ACC112 (cell line): ENCODE data around the gene WDR43.
"Not testable (repeated sequence)": the region's sequence is repeated elsewhere in the genome, so short reads cannot be mapped to it uniquely, and the experiment has no call there.

Experiments
- H2AFZ ChIP-seq: fragments of 200-600 bp; sonication (generic); one replicate; pipeline ENCODE4 v1.6.0; 2017; ENCODE audit warnings: antibody characterized with exemption, low read length; ENCODE audit not compliant: unreplicated experiment
- H3K27ac ChIP-seq: fragments of 200-600 bp; sonication (generic); 2 replicates; pipeline ENCODE4 v1.5.1; 2014; ENCODE audit warnings: low read depth, mild to moderate bottlenecking, antibody characterized with exemption, low read length, moderate library complexity
- H3K27me3 ChIP-seq: fragments of 200-600 bp; sonication (generic); 2 replicates; pipeline ENCODE4 v1.6.1; 2014; ENCODE audit warnings: mild to moderate bottlenecking, antibody characterized with exemption, low read length, moderate library complexity, mixed read lengths; ENCODE audit not compliant: insufficient read depth
- H3K36me3 ChIP-seq: fragments of 200-600 bp; sonication (generic); 2 replicates; pipeline ENCODE4 v1.6.1; 2016; ENCODE audit warnings: mild to moderate bottlenecking, antibody characterized with exemption, low read length, moderate library complexity, mixed read lengths; ENCODE audit not compliant: insufficient read depth
- H3K4me1 ChIP-seq: fragments of 200-600 bp; sonication (generic); one replicate; pipeline ENCODE4 v1.6.1; 2016; ENCODE audit warnings: low read length, mixed read lengths; ENCODE audit not compliant: insufficient read depth, unreplicated experiment, control insufficient read depth
- H3K4me3 ChIP-seq: fragments of 200-600 bp; sonication (generic); 2 replicates; pipeline ENCODE4 v1.5.1; 2014; ENCODE audit warnings: mild to moderate bottlenecking, low read depth, low read length
- H3K79me2 ChIP-seq: fragments of 200-600 bp; sonication (generic); one replicate; pipeline ENCODE4 v1.6.0; 2016; ENCODE audit warnings: low read length; ENCODE audit not compliant: control insufficient read depth, unreplicated experiment, insufficient read depth

WDR43 gene

GRCh38 chr2:28960401-28960800 lies 65.9 kb downstream of the WDR43 start:
- H3K27ac ChIP-seq: no peak overlapping the region
- no peaks in the 10 kb centered on the region for H3K36me3 ChIP-seq
- no peak overlapping the region for H2AFZ ChIP-seq
- no peaks in the 10 kb centered on the region for H3K79me2 ChIP-seq
- peaks cover 4% of the 10 kb centered on the region for H3K4me1 ChIP-seq
- H3K4me3 ChIP-seq: no peak overlapping the region
- no peaks in the 10 kb centered on the region for H3K27me3 ChIP-seq

GRCh38 chr2:28962505-28962904 lies 68.0 kb downstream of the WDR43 start:
- H3K36me3 ChIP-seq: no peaks in the 10 kb centered on the region
- no peaks in the 10 kb centered on the region for H3K27me3 ChIP-seq

GRCh38 chr2:28970464-28971160 lies 76.1 kb downstream of the WDR43 start:
- Histone ChIP-seq H3K79me2 (no peaks in the 10 kb centered on the region), H3K27ac (no peak overlapping the region), H2AFZ (no peak overlapping the region), H3K27me3 (no peaks in the 10 kb centered on the region), H3K4me1 (no peaks in the 10 kb centered on the region), H3K4me3 (no peak overlapping the region), H3K36me3 (no peaks in the 10 kb centered on the region)

More at GRCh38 chr2:28962505-28962904, 68.0 kb downstream of the WDR43 start:
- no peak overlapping the region for H2AFZ ChIP-seq
- no peaks in the 10 kb centered on the region for H3K79me2 ChIP-seq
- H3K27ac ChIP-seq: no peak overlapping the region
- no peak overlapping the region for H3K4me3 ChIP-seq
- peaks cover 4% of the 10 kb centered on the region for H3K4me1 ChIP-seq

GRCh38 chr2:28972778-28973335 lies 78.4 kb downstream of the WDR43 start:
- Histone ChIP-seq H2AFZ (no peak overlapping the region), H3K4me3 (no peak overlapping the region)

GRCh38 chr2:28974252-28974651 lies 79.8 kb downstream of the WDR43 start:
- Histone ChIP-seq H3K27me3 (no peaks in the 10 kb centered on the region), H3K4me3 (no peak overlapping the region), H3K79me2 (no peaks in the 10 kb centered on the region), H3K4me1 (no peaks in the 10 kb centered on the region), H3K27ac (no peak overlapping the region), H2AFZ (no peak overlapping the region), H3K36me3 (no peaks in the 10 kb centered on the region)

More at GRCh38 chr2:28972778-28973335, 78.4 kb downstream of the WDR43 start:
- no peaks in the 10 kb centered on the region for H3K27me3 ChIP-seq
- H3K79me2 ChIP-seq: no peaks in the 10 kb centered on the region
- no peaks in the 10 kb centered on the region for H3K4me1 ChIP-seq
- H3K27ac ChIP-seq: no peak overlapping the region
- H3K36me3 ChIP-seq: no peaks in the 10 kb centered on the region

DNA sequence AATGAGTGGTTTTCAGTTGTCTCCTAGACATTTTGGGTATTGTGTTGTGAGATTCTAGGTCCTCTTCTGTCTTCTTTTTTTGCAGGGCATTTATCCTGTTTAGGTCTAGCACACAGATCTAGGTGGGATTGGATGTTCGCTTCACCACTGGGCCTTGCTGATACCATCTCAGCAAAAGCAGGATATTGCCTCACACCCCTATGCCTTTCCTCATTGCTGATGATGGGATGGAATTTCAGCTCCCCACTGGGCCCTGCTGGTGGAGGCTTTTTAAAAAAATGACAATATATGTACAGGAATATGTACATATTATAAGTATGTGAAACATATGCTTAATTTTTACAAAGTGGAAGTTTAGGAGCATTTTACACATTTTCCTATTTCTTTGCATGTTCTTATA lies 81.2 kb downstream of the WDR43 start:
- H3K4me1 ChIP-seq: no peaks in the 10 kb centered on the region
- no peaks in the 10 kb centered on the region for H3K36me3 ChIP-seq
- no peaks in the 10 kb centered on the region for H3K79me2 ChIP-seq
- no peaks in the 10 kb centered on the region for H3K27me3 ChIP-seq
- no peak overlapping the region for H3K27ac ChIP-seq
- no peak overlapping the region for H3K4me3 ChIP-seq
- H2AFZ ChIP-seq: no peak overlapping the region

DNA sequence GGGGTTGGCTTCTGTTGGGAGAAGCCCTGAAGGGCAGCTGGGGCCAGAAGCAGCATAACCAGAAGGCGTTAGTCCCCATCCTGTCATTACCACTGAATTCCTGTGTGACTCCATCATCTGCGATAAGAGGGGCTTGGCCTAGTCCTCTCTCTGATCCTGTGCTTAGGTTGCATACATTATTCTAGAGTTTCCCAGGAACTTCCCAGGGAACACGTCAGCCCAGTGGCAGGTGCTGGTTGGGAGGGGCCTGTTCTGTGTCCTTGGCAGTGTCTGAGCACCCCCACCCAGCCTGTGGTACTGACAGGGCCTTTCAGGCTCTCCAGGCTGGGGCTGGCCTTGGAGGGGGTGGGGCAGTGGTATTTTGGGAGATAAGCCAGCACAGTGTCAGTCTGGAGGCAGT lies 82.1 kb downstream of the WDR43 start:
- H3K27me3 ChIP-seq: no peaks in the 10 kb centered on the region
- H3K27ac ChIP-seq: no peak overlapping the region

GRCh38 chr2:28977176-28977875 lies 82.9 kb downstream of the WDR43 start:
- no peak overlapping the region for H2AFZ ChIP-seq
- H3K27me3 ChIP-seq: no peaks in the 10 kb centered on the region
- H3K36me3 ChIP-seq: no peaks in the 10 kb centered on the region
- no peaks in the 10 kb centered on the region for H3K4me1 ChIP-seq
- no peak overlapping the region for H3K27ac ChIP-seq
- H3K4me3 ChIP-seq: no peak overlapping the region
- no peaks in the 10 kb centered on the region for H3K79me2 ChIP-seq

More for the DNA sequence above, 82.1 kb downstream of the WDR43 start:
- H2AFZ ChIP-seq: no peak overlapping the region
- H3K36me3 ChIP-seq: no peaks in the 10 kb centered on the region
- H3K4me1 ChIP-seq: no peaks in the 10 kb centered on the region
- no peaks in the 10 kb centered on the region for H3K79me2 ChIP-seq
- no peak overlapping the region for H3K4me3 ChIP-seq

DNA sequence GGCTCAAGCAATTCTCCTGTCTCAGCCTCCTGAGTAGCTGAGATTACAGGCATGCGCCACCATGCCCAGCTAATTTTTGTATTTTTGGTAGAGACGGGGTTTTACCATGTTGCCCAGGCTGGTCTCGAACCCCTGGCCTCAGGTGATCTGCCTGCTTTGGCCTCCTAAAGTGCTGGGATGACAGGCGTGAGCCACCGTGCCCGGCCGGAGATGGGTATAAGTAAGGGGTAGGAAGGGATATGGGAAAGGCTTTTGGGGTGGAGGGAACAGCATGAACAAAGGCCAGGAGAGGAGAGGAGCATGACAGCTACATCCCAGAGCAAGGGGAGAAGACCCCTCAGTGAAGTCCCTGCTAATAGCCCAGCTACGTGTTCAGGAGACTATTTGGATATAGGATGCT lies 83.5 kb downstream of the WDR43 start:
- H3K4me1 ChIP-seq, H3K79me2 ChIP-seq, H3K27me3 ChIP-seq, H3K4me3 ChIP-seq, H3K27ac ChIP-seq, H2AFZ ChIP-seq, H3K36me3 ChIP-seq: not testable (repeated sequence)

GRCh38 chr2:28978606-28979005 lies 84.1 kb downstream of the WDR43 start:
- H3K36me3 ChIP-seq: no peaks in the 10 kb centered on the region
- H3K27ac ChIP-seq: no peak overlapping the region
- no peaks in the 10 kb centered on the region for H3K79me2 ChIP-seq
- H3K4me1 ChIP-seq: no peaks in the 10 kb centered on the region
- H3K4me3 ChIP-seq: no peak overlapping the region
- H2AFZ ChIP-seq: no peak overlapping the region
- H3K27me3 ChIP-seq: no peaks in the 10 kb centered on the region

GRCh38 chr2:28979041-28979440 lies 84.6 kb downstream of the WDR43 start:
- H3K27ac ChIP-seq: no peak overlapping the region
- H2AFZ ChIP-seq: no peak overlapping the region
- no peaks in the 10 kb centered on the region for H3K36me3 ChIP-seq
- H3K4me1 ChIP-seq: no peaks in the 10 kb centered on the region
- H3K4me3 ChIP-seq: no peak overlapping the region
- H3K27me3 ChIP-seq: no peaks in the 10 kb centered on the region
- no peaks in the 10 kb centered on the region for H3K79me2 ChIP-seq
